MM.1S (cell line): ENCODE measurements around the gene ACSF3.

Experiments
- DNase-seq: peaks from one replicate; pipeline ENCODE4 v3.0.0-alpha.2; 2015
- H2AFZ ChIP-seq: fragments of 300-600 bp; sonication (generic); 2 replicates; pipeline ENCODE4 v1.6.0; 2016; ENCODE audit warnings: antibody characterized with exemption, low read length
- H3F3A ChIP-seq: fragments of 300-600 bp; sonication (generic); 2 replicates; pipeline ENCODE4 v1.6.1; 2016; ENCODE audit warnings: mild to moderate bottlenecking, antibody characterized with exemption, low read length, moderate library complexity, mixed read lengths; ENCODE audit not compliant: insufficient read depth
- H3K27ac ChIP-seq: fragments of 300-600 bp; sonication (generic); 2 replicates; pipeline ENCODE4 v1.5.1; 2016; ENCODE audit warnings: mild to moderate bottlenecking, low read length
- H3K27me3 ChIP-seq: fragments of 300-600 bp; sonication (generic); replicated peaks from 2 replicates; pipeline ENCODE4 v1.6.0; 2016; ENCODE audit warnings: low read length; ENCODE audit not compliant: insufficient read depth
- H3K36me3 ChIP-seq: fragments of 300-600 bp; sonication (generic); replicated peaks from 2 replicates; pipeline ENCODE4 v1.6.1; 2016; ENCODE audit warnings: mild to moderate bottlenecking, low read length, mixed read lengths; ENCODE audit not compliant: insufficient read depth
- H3K4me1 ChIP-seq: fragments of 300-600 bp; sonication (generic); 2 replicates; pipeline ENCODE4 v1.6.1; 2016; ENCODE audit warnings: low read length, mixed read lengths
- H3K4me2 ChIP-seq: fragments of 300-600 bp; sonication (generic); 2 replicates; pipeline ENCODE4 v1.6.0; 2016; ENCODE audit warnings: low read depth, low read length
- H3K4me3 ChIP-seq: fragments of 300-600 bp; sonication (generic); 2 replicates; pipeline ENCODE4 v1.5.1; 2016; ENCODE audit warnings: low read length, mixed read lengths
- H3K79me2 ChIP-seq: fragments of 300-600 bp; sonication (generic); 2 replicates; pipeline ENCODE4 v1.6.1; 2016; ENCODE audit warnings: mixed run types, low read length, mixed read lengths
- H3K9ac ChIP-seq: fragments of 300-600 bp; sonication (generic); 2 replicates; pipeline ENCODE4 v1.6.1; 2016; ENCODE audit warnings: low read length, mixed read lengths
- H3K9me2 ChIP-seq: fragments of 300-600 bp; sonication (generic); replicated peaks from 2 replicates; pipeline ENCODE4 v1.6.1; 2016; ENCODE audit warnings: mild to moderate bottlenecking, low read length, mixed read lengths; ENCODE audit not compliant: insufficient read depth
- H3K9me3 ChIP-seq: fragments of 300-600 bp; sonication (generic); replicated peaks from 2 replicates; pipeline ENCODE4 v1.6.1; 2016; ENCODE audit warnings: mild to moderate bottlenecking, low read length, mixed read lengths; ENCODE audit not compliant: insufficient read depth
- H4K20me1 ChIP-seq: fragments of 300-600 bp; sonication (generic); 2 replicates; pipeline ENCODE4 v1.6.1; 2016; ENCODE audit warnings: mild to moderate bottlenecking, low read length, moderate library complexity, mixed read lengths; ENCODE audit not compliant: insufficient read depth
- EZH2 ChIP-seq: fragments of 300-600 bp; sonication (generic); optimal IDR thresholded peaks from 2 replicates; pipeline ENCODE3; 2017; ENCODE audit warnings: low read depth, mild to moderate bottlenecking, antibody characterized with exemption, low read length, mixed read lengths
- EZH2phosphoT487 ChIP-seq: fragments of 300-600 bp; sonication (generic); IDR thresholded peaks from 2 replicates; pipeline ENCODE4 v1.6.1; 2018; ENCODE audit warnings: antibody characterized with exemption, low read length
- TF ChIP-seq, protein P1 (sequence below): fragments of 300-600 bp; sonication (generic); IDR thresholded peaks from 2 replicates; pipeline ENCODE4 v1.5.1; 2016; ENCODE audit warnings: antibody characterized with exemption, low read length, mixed read lengths

ACSF3 gene

DNA sequence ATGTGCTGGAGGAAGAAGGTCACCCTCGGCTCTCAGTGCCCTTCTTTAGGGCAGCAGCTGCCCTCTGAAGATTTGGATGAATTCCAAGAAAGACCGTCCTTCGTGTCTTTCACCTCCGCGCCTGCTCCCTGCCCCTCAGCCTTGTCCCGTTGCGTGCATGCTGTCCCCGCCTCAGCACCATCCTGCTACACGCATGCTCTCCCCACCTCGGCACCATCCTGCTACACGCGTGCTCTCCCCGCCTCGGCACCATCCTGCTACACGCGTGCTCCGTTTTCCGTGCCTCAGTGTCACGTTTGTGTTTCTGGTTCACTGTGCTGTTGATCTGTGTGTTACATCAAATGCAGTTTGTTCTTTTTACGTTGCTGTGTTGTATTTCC is 13.5 kb downstream of the ACSF3 start:
- Histone ChIP-seq H2AFZ (no peak overlapping the region), H3K79me2 (no peaks in the 10 kb centered on the region), H3K27ac (no peak overlapping the region), H3K4me2 (no peak overlapping the region), H4K20me1 (no peaks in the 10 kb centered on the region), H3K4me1 (no peaks in the 10 kb centered on the region), H3K36me3 (no peaks in the 10 kb centered on the region; the same call in 1 of the 2 replicates), H3K27me3 (no peaks in the 10 kb centered on the region), H3K4me3 (no peak overlapping the region), H3F3A (no peaks in the 10 kb centered on the region), H3K9ac (no peak overlapping the region), H3K9me3 (no peaks in the 10 kb centered on the region), H3K9me2 (no peaks in the 10 kb centered on the region)
- no peak for DNase-seq
- TF ChIP-seq EZH2phosphoT487: no peak
- no peak for TF ChIP-seq EZH2
- TF ChIP-seq, protein P1, sequence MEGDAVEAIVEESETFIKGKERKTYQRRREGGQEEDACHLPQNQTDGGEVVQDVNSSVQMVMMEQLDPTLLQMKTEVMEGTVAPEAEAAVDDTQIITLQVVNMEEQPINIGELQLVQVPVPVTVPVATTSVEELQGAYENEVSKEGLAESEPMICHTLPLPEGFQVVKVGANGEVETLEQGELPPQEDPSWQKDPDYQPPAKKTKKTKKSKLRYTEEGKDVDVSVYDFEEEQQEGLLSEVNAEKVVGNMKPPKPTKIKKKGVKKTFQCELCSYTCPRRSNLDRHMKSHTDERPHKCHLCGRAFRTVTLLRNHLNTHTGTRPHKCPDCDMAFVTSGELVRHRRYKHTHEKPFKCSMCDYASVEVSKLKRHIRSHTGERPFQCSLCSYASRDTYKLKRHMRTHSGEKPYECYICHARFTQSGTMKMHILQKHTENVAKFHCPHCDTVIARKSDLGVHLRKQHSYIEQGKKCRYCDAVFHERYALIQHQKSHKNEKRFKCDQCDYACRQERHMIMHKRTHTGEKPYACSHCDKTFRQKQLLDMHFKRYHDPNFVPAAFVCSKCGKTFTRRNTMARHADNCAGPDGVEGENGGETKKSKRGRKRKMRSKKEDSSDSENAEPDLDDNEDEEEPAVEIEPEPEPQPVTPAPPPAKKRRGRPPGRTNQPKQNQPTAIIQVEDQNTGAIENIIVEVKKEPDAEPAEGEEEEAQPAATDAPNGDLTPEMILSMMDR: no peak

DNA sequence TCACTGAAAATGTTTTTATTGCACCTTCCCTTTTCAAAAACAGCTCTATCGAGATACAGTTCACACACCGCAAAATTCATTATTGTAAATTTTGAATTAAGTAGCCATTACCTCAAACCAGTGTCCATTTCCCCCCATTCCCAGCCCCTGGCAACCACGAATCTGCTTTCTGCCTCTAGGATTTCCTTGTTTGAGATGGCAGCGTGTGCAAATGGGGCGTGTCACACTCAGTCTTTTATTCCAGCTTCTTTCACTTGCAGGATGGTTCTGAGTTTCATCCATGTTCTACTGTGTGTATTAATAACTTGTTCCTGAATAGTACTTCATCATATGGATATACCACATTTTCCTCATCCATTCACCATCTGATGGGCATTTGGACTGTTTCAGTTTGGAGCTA is 14.8 kb downstream of the ACSF3 start:
- Histone ChIP-seq H3K4me2 (no peak overlapping the region), H3K9me3 (no peaks in the 10 kb centered on the region), H3K9me2 (no peaks in the 10 kb centered on the region), H4K20me1 (no peaks in the 10 kb centered on the region), H3K36me3 (no peaks in the 10 kb centered on the region; the same call in 1 of the 2 replicates), H3K27ac (no peak overlapping the region), H3K27me3 (no peaks in the 10 kb centered on the region), H3F3A (no peaks in the 10 kb centered on the region), H3K9ac (no peak overlapping the region), H3K79me2 (0 out of 2 replicates have a peak, but pooled peaks cover 3% of the 10 kb centered on the region), H2AFZ (no peak overlapping the region), H3K4me3 (no peak overlapping the region), H3K4me1 (peaks cover 2% of the 10 kb centered on the region; the same call in 1 of the 2 replicates)
- DNase-seq: no peak
- TF ChIP-seq EZH2 (no peak), EZH2phosphoT487 (no peak)
- TF ChIP-seq, protein P1: no peak

- no peaks in the 10 kb centered on the region for H3K9me3 ChIP-seq
- TF ChIP-seq, protein P1: no peak
- TF ChIP-seq EZH2 (no peak), EZH2phosphoT487 (no peak)
- no peaks in the 10 kb centered on the region; the same call in 1 of the 2 replicates for H3K36me3 ChIP-seq
- peaks cover 14% of the 10 kb centered on the region for H3F3A ChIP-seq
- H3K4me1 ChIP-seq: peaks cover 17% of the 10 kb centered on the region
- no peak for DNase-seq
- H3K79me2 ChIP-seq: peaks cover 3% of the 10 kb centered on the region; the same call in 1 of the 2 replicates
- H3K9ac ChIP-seq: no peak overlapping the region
- no peak overlapping the region for H3K4me3 ChIP-seq
- H3K27me3 ChIP-seq: no peaks in the 10 kb centered on the region
- H2AFZ ChIP-seq: no peak overlapping the region
- H4K20me1 ChIP-seq: no peaks in the 10 kb centered on the region
- H3K27ac ChIP-seq: no peak overlapping the region
- no peaks in the 10 kb centered on the region for H3K9me2 ChIP-seq
- no peak overlapping the region for H3K4me2 ChIP-seq
Observed at GRCh38 chr16:89110641-89111040, 17.0 kb downstream of the ACSF3 start.
